Aorta (tissue), 5 donors: Measurements from ENCODE around the gene ZBTB21. TPM values are rescaled to one million over a fixed set of nuclear protein-coding genes. Genes with fewer than 3 reads are reported as not detected.

Experiments used
- ATAC-seq: fragments of 200-7000 bp; cut with Tn5 transposase; one replicate; pipeline ENCODE4 v1.9.1; 2022; ENCODE audit warnings: moderate library complexity; ENCODE audit not compliant: low FRiP score
- DNase-seq, 2 donors: peaks; one replicate each; pipeline ENCODE4 v3.0.0-alpha.2; 2020
- H3K27ac ChIP-seq, 2 donors: one replicate each; pipeline ENCODE4 v1.5.1; 2013; ENCODE audit warnings: low read length in 2 of 2, mild to moderate bottlenecking in 2 of 2, moderate library complexity in 2 of 2, control low read depth in 1 of 2, inconsistent platforms in 1 of 2, low read depth in 1 of 2
- H3K27me3 ChIP-seq, 2 donors: one replicate each; pipeline ENCODE4 v1.6.1; 2013; ENCODE audit warnings: control low read depth in 1 of 2, low read length in 1 of 2, mild to moderate bottlenecking in 1 of 2, moderate library complexity in 1 of 2; ENCODE audit not compliant: insufficient read depth in 2 of 2, control insufficient read depth in 1 of 2
- H3K36me3 ChIP-seq, 2 donors: one replicate each; pipeline ENCODE4 v1.6.1; 2013; ENCODE audit warnings: control low read depth in 1 of 2, low read length in 1 of 2, mild to moderate bottlenecking in 1 of 2; ENCODE audit not compliant: insufficient read depth in 2 of 2, control insufficient read depth in 1 of 2
- H3K4me1 ChIP-seq, 2 donors: one replicate each; pipeline ENCODE4 v1.6.1; 2013; ENCODE audit warnings: low read length in 2 of 2, control low read depth in 1 of 2, mild to moderate bottlenecking in 1 of 2, moderate library complexity in 1 of 2; ENCODE audit not compliant: insufficient read depth in 2 of 2, control insufficient read depth in 1 of 2
- H3K4me3 ChIP-seq, 2 donors: one replicate each; pipeline ENCODE4 v1.5.1; 2013; ENCODE audit warnings: low read length in 2 of 2, control low read depth in 1 of 2, mild to moderate bottlenecking in 1 of 2
- H3K9me3 ChIP-seq: one replicate; pipeline ENCODE4 v1.6.1; 2013; ENCODE audit warnings: mild to moderate bottlenecking, low read length; ENCODE audit not compliant: control insufficient read depth
- WGBS, 2 donors: extraction: QIAGEN DNeasy Blood & Tissue Kit; methylation state at CpG; one replicate each; pipeline ENCODE4 v1.1.7; 2013; 5-methylcytosine and 5-hydroxymethylcytosine counted together
- intact Hi-C, 2 donors: fragments of 100-400 bp; cut with DNase I; formaldehyde crosslinking; loops; one replicate each; pipeline versions ENCODE4 v1.14.2 to v1.15.0; 2022
- polyA plus RNA-seq, 2 donors: library from polyadenylated mRNA; stranded (reverse); fragments of 200-250 nt; gene quantifications; one replicate each; pipeline ENCODE4 v1.2.3, GENCODE V29; 2013
- total RNA-seq, 2 donors: library from RNA; stranded (reverse); fragmentation: NEBNext Ultra II Directional; extraction: Animal tissue kit (Norgen Biotek cat#: 25700); gene quantifications; one replicate each; pipeline ENCODE4 v1.2.1, GENCODE V29; 2021
- donor health status: healthy with polysubstance abuse.
- donor health status: Bipolar disorder and iron deficiency.
- donor health status: DM: no; HTN: no; CAD: no.
- donor health status: DM: no; HTN: no; CAD: no.
- donor health status: DM: yes; HTN: yes; CAD: no.

ZBTB21 gene
- total and polyA plus RNA-seq, 4 donors: 3.1 to 52.8 (median 13.1) TPM

DNA sequence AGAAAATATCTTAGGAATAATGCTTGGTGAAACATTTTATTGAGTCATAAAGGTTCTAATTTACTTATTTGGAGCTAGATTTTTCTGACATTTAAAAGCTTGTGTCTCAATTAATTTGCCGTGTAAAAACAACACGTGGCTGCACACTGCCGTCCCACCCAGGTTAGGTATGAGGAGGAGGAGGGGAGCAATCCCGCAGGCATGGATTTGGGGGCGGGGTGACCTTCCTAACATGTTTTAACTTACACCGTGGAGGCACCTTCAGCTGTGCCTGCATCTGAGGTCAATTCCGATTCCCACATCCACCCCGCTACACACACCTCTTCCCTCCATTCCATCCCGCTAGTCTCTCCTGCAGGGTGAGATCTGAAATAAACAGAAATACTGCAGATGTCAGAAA, 32.5 kb upstream of the ZBTB21 start:
- intact Hi-C loops: no loop called here
- Histone ChIP-seq H3K4me3 (no peak overlapping the region), H3K4me1 (peaks cover 0 to 4% of the 10 kb centered on the region in 2 donors), H3K27me3 (no peaks in the 10 kb centered on the region), H3K27ac (no peak overlapping the region), H3K9me3 (no peaks in the 10 kb centered on the region), H3K36me3 (no peaks in the 10 kb centered on the region)
- DNase-seq (no peak), ATAC-seq (no peak)
- 86 to 95% methylated on average over 9 of the region's 9 CpGs for WGBS, 2 donors

DNA sequence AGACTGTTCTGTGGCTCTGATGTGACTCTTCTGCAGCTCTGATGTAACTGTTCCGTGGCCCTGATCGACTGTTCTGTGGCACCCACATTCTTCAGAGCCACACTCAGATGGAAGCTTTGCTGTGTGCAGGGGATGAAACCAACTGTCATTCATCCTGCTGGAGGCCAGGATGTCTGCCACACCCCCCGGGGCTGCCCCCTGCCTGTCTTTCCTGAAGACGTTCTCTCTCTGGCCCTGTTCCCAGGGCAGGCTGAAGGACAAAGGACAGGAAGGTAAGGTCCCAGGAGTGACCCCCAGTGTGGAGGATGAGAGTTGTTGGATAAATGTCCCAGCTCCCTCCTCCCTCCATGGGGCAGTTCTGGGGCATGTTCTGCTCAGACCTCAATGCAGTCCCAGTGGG, 31.6 kb upstream of the ZBTB21 start:
- Histone ChIP-seq H3K9me3 (no peaks in the 10 kb centered on the region), H3K4me3 (no peak overlapping the region), H3K27ac (no peak overlapping the region), H3K27me3 (no peaks in the 10 kb centered on the region), H3K4me1 (no peaks in the 10 kb centered on the region), H3K36me3 (no peaks in the 10 kb centered on the region)
- ATAC-seq: no peak
- intact Hi-C loops: no loop called here
- peak in 1 of 2 donors; percentile 33 for DNase-seq
- 81% methylated on average over 4 of the region's 4 CpGs for WGBS, 2 donors

DNA sequence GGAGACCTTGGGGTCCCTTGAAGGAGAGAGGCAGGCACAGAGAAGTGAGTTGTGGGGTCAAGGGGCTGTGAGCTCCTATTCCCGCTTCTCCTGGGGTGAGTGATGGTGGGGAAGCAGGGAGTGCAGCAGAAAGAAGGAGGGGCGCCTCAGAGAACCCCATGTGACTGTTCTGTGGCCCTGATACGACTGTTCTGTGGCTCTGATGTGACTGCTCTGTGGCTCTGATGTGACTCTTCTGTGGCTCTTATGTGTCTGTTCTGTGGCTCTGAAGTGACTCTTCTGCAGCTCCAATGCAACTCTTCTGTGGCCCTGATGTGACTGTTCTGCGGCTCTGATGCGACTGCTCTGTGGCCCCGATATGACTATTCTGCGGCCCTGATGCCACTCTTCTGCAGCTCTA, 31.1 kb upstream of the ZBTB21 start:
- ATAC-seq (no peak), DNase-seq (peak in 1 of 2 donors; percentile 40)
- Histone ChIP-seq H3K36me3 (no peaks in the 10 kb centered on the region), H3K9me3 (no peaks in the 10 kb centered on the region), H3K27ac (no peak overlapping the region), H3K4me1 (no peaks in the 10 kb centered on the region), H3K4me3 (no peak overlapping the region), H3K27me3 (no peaks in the 10 kb centered on the region)
- 96 to 99% methylated on average over 7 of the region's 7 CpGs for WGBS, 2 donors
- intact Hi-C loops: no loop called here

DNA sequence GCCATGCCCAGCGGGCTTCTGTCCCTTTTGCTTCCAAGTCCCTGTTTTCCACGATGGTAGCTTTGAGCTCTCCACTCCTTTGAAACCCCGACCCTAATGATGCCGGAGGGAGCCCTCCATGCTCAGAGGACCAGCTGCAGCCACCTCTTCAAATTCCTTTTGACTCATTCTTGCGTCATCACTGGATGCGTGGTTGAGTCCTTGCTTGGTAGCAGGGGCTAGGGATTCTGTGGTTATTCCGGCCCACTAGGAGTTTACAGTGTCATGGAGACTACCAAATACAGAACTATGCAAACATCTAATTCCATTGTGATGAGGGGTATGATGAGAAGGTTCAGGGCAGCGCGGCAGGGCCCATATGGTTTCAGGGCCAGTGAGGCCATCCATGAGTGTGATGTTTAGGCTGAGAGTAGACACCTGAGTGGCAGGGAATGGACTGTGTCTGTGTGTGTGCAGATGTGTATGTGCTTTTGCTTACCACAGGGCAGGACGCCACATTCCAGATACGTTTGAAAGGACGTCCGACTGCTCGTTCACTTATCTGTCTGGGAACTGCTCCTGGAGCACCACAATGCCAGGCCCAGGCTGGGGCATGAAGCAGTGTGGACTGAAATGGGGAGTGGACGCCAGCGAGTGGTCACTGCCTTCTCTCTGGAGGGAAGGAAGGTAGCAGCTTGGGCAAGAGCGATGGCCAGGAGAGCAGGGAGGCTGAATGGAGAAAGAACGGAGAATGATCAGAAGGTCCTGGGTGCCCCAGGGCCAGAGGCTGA, 30.4 kb upstream of the ZBTB21 start:
- Histone ChIP-seq H3K4me1 (no peaks in the 10 kb centered on the region), H3K4me3 (no peak overlapping the region), H3K36me3 (no peaks in the 10 kb centered on the region), H3K27me3 (no peaks in the 10 kb centered on the region), H3K9me3 (no peaks in the 10 kb centered on the region), H3K27ac (peak overlapping the region in 1 of 2 donors; percentile 32)
- peak in 1 of 2 donors; percentile 81 for DNase-seq
- ATAC-seq: peak; percentile 58
- intact Hi-C loops: no loop called here
- 64 to 68% methylated on average over 18 of the region's 18 CpGs for WGBS, 2 donors

- DNase-seq: peak in 1 of 2 donors; percentile 78
- no peak overlapping the region for H3K4me3 ChIP-seq
- no peaks in the 10 kb centered on the region for H3K36me3 ChIP-seq
- 53 to 61% methylated on average over 12 of the region's 12 CpGs for WGBS, 2 donors
- H3K9me3 ChIP-seq: no peaks in the 10 kb centered on the region
- H3K27me3 ChIP-seq: no peaks in the 10 kb centered on the region
- peak; percentile 15 for ATAC-seq
- intact Hi-C loops: no loop called here
- no peak overlapping the region for H3K27ac ChIP-seq
- H3K4me1 ChIP-seq: no peaks in the 10 kb centered on the region
Measured at GRCh38 chr21:42039911-42040351, 29.8 kb upstream of the ZBTB21 start.

- Histone ChIP-seq H3K4me1 (no peaks in the 10 kb centered on the region), H3K27me3 (no peaks in the 10 kb centered on the region), H3K9me3 (no peaks in the 10 kb centered on the region), H3K27ac (no peak overlapping the region), H3K36me3 (no peaks in the 10 kb centered on the region), H3K4me3 (no peak overlapping the region)
- WGBS, 2 donors: 28 to 32% methylated on average over 5 of the region's 5 CpGs
- ATAC-seq (peak; percentile 56), DNase-seq (peak in 1 of 2 donors; percentile 77)
- intact Hi-C loops: no loop called here
Measured at GRCh38 chr21:42039470-42039901, 29.3 kb upstream of the ZBTB21 start.

- Histone ChIP-seq H3K9me3 (no peaks in the 10 kb centered on the region), H3K4me3 (no peak overlapping the region), H3K4me1 (no peaks in the 10 kb centered on the region), H3K27ac (no peak overlapping the region), H3K27me3 (no peaks in the 10 kb centered on the region), H3K36me3 (no peaks in the 10 kb centered on the region)
- intact Hi-C loops: no loop called here
- DNase-seq: no peak
- 87 to 90% methylated on average over 8 of the region's 8 CpGs for WGBS, 2 donors
- ATAC-seq: no peak
Measured at GRCh38 chr21:42038826-42039425, 28.8 kb upstream of the ZBTB21 start.

- Histone ChIP-seq H3K27me3 (no peaks in the 10 kb centered on the region), H3K4me3 (no peak overlapping the region), H3K27ac (no peak overlapping the region), H3K9me3 (no peaks in the 10 kb centered on the region), H3K4me1 (no peaks in the 10 kb centered on the region), H3K36me3 (no peaks in the 10 kb centered on the region)
- ATAC-seq (no peak), DNase-seq (peak in 1 of 2 donors; percentile 40)
- WGBS, 2 donors: 93 to 98% methylated on average over 10 of the region's 10 CpGs
- intact Hi-C loops: no loop called here
Measured at GRCh38 chr21:42038393-42038792, 28.2 kb upstream of the ZBTB21 start.

GRCh38 chr21:42037943-42038342, 27.8 kb upstream of the ZBTB21 start:
- intact Hi-C loops: no loop called here
- no peak overlapping the region for H3K27ac ChIP-seq
- no peaks in the 10 kb centered on the region for H3K27me3 ChIP-seq
- no peak for ATAC-seq
- 76 to 80% methylated on average over 12 of the region's 12 CpGs for WGBS, 2 donors
- no peaks in the 10 kb centered on the region for H3K4me1 ChIP-seq
- no peaks in the 10 kb centered on the region for H3K9me3 ChIP-seq
- no peaks in the 10 kb centered on the region for H3K36me3 ChIP-seq
- no peak overlapping the region for H3K4me3 ChIP-seq
- peak in 1 of 2 donors; percentile 47 for DNase-seq
